DND-41 (cell line): Measurements from ENCODE around the gene SLC48A1.

ENCODE experiments used
- EZH2 ChIP-seq: IDR thresholded peaks from 3 replicates; pipeline ENCODE4 v1.6.1; 2012; ENCODE audit warnings: borderline replicate concordance, low read depth, mild to moderate bottlenecking, moderate library complexity, low read length, inconsistent platforms; ENCODE audit not compliant: severe bottlenecking
- TF ChIP-seq, protein P1 (sequence below): IDR thresholded peaks from 2 replicates; pipeline ENCODE4 v1.5.1; 2012; ENCODE audit warnings: borderline replicate concordance, low read length, moderate library complexity, mild to moderate bottlenecking; ENCODE audit not compliant: poor library complexity, severe bottlenecking; ENCODE audit errors: extremely low read depth

DNA sequence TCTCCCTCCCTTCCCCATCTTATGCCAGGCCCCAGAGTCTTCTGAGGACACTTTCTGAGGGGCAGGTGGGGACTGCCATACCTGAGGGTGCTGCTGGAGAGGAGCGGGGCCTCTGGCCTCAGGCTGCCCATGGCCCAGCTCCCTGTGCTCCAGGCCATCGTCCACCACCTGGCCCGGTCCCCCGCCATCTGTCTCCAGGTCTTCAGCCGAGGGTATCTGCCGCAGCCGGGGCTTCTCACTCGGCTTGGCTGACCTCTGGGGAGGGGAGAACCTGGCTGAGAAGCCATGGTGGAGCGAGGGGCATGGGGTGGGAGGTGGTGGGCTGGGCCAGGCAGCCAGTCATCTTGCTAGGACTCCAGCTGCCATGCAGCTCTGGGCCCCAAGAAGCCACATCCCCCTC is 21.6 kb downstream of the SLC48A1 start:
- TF ChIP-seq, protein P1, sequence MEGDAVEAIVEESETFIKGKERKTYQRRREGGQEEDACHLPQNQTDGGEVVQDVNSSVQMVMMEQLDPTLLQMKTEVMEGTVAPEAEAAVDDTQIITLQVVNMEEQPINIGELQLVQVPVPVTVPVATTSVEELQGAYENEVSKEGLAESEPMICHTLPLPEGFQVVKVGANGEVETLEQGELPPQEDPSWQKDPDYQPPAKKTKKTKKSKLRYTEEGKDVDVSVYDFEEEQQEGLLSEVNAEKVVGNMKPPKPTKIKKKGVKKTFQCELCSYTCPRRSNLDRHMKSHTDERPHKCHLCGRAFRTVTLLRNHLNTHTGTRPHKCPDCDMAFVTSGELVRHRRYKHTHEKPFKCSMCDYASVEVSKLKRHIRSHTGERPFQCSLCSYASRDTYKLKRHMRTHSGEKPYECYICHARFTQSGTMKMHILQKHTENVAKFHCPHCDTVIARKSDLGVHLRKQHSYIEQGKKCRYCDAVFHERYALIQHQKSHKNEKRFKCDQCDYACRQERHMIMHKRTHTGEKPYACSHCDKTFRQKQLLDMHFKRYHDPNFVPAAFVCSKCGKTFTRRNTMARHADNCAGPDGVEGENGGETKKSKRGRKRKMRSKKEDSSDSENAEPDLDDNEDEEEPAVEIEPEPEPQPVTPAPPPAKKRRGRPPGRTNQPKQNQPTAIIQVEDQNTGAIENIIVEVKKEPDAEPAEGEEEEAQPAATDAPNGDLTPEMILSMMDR = no peak
- no peak for TF ChIP-seq EZH2
